ENCODE measurements around the gene RAB5IF.
"Not testable (repeated sequence)": the region's sequence is repeated elsewhere in the genome, so short reads cannot be mapped to it uniquely, and the experiment has no call there.

RAB5IF gene

GRCh38 chr20:36631646-36632045, 26.1 kb downstream of the RAB5IF start:
- DNase-seq (ENCODE audit: low spot score): no peak

GRCh38 chr20:36632147-36632486, 26.5 kb downstream of the RAB5IF start:
- DNase-seq (ENCODE audit: low spot score): no peak

- no peak for DNase-seq (ENCODE audit: low spot score)
Observed at GRCh38 chr20:36632487-36633284, 27.1 kb downstream of the RAB5IF start.

- DNase-seq (ENCODE audit: low spot score): no peak
Observed at GRCh38 chr20:36633285-36633772, 27.8 kb downstream of the RAB5IF start.

- DNase-seq (ENCODE audit: low spot score): no peak
Observed at GRCh38 chr20:36634342-36634741, 28.8 kb downstream of the RAB5IF start.

GRCh38 chr20:36638876-36639400, 33.4 kb downstream of the RAB5IF start:
- DNase-seq (ENCODE audit: low spot score): not testable (repeated sequence)

- no peak for DNase-seq (ENCODE audit: low spot score)
Observed at GRCh38 chr20:36641506-36641843, 35.9 kb downstream of the RAB5IF start.

- DNase-seq (ENCODE audit: low spot score): no peak
Observed at GRCh38 chr20:36642136-36642535, 36.6 kb downstream of the RAB5IF start.

GRCh38 chr20:36644032-36644705, 38.6 kb downstream of the RAB5IF start:
- DNase-seq (ENCODE audit: low spot score): no peak

- no peak for DNase-seq (ENCODE audit: low spot score)
Observed at GRCh38 chr20:36644706-36645095, 39.1 kb downstream of the RAB5IF start.

- DNase-seq (ENCODE audit: low spot score): no peak
Observed at GRCh38 chr20:36645353-36645752, 39.8 kb downstream of the RAB5IF start.

GRCh38 chr20:36645998-36646397, 40.4 kb downstream of the RAB5IF start, which contains the start of gene SLA2:
Gene SLA2, minus strand, starts transcription at chr20:36646196. Its CDS starts 4,861 bp downstream, at chr20:36641335.
- DNase-seq (ENCODE audit: low spot score): no peak

- no peak for DNase-seq (ENCODE audit: low spot score)
Observed at GRCh38 chr20:36646678-36647077, 41.1 kb downstream of the RAB5IF start.

- DNase-seq (ENCODE audit: low spot score): no peak
Observed at GRCh38 chr20:36647196-36648121, 41.9 kb downstream of the RAB5IF start.

GRCh38 chr20:36653456-36653855, 47.9 kb downstream of the RAB5IF start:
- no peak for DNase-seq (ENCODE audit: low spot score)

GRCh38 chr20:36654506-36654905, 48.9 kb downstream of the RAB5IF start:
- no peak for DNase-seq (ENCODE audit: low spot score)

- DNase-seq (ENCODE audit: low spot score): no peak
Observed at GRCh38 chr20:36655004-36655403, 49.4 kb downstream of the RAB5IF start.

GRCh38 chr20:36656733-36657132, 51.2 kb downstream of the RAB5IF start:
- no peak for DNase-seq (ENCODE audit: low spot score)

- DNase-seq (ENCODE audit: low spot score): no peak
Observed at GRCh38 chr20:36658300-36658699, 52.7 kb downstream of the RAB5IF start.

Measured in hematopoietic multipotent progenitor cell treated with erythropoietin and hydrocortisone succinate and interleukin-3 and kit ligand, for 15 days (in vitro differentiated cells).